ENCODE data around the gene SEMA5A. TPM values are rescaled to one million over a fixed set of nuclear protein-coding genes. Genes with fewer than 3 reads are reported as not detected.

Gene SEMA5A
- total and polyA plus RNA-seq, 7 donors, result 0.24 to 3.9 (median 0.66) TPM

GRCh38 chr5:9284781-9285307 is 261.0 kb downstream of the SEMA5A start:
- Histone ChIP-seq H3K4me3 (no peak overlapping the region), H3K9me3 (no peaks in the 10 kb centered on the region), H3K36me3 (ENCODE audit: insufficient read depth in 1 of 2, low read depth in 1 of 2) (no peaks in the 10 kb centered on the region), H3K27ac (peak overlapping the region; percentile 33), H3K4me1 (no peaks in the 10 kb centered on the region), H3K27me3 (ENCODE audit: insufficient read depth in 3 of 3, low read length in 2 of 3) (no peaks in the 10 kb centered on the region)
- intact Hi-C loops (cut with DNase I), result no loop called here
- 15 to 24% (median 23%) methylated on average over 3 of the region's 3 CpGs for WGBS, 3 donors
- no peak for TF ChIP-seq CTCF (IDR thresholded peaks at IDR 0.05)
- peak in 3 of 4 donors; percentile 30 to 45 (median 38) for ATAC-seq
- no peak for DNase-seq

- Histone ChIP-seq H3K27me3 (ENCODE audit: insufficient read depth in 3 of 3, low read length in 2 of 3) (no peaks in the 10 kb centered on the region), H3K4me3 (no peak overlapping the region), H3K36me3 (ENCODE audit: insufficient read depth in 1 of 2, low read depth in 1 of 2) (no peaks in the 10 kb centered on the region), H3K4me1 (no peaks in the 10 kb centered on the region), H3K9me3 (no peaks in the 10 kb centered on the region), H3K27ac (peak overlapping the region; percentile 33)
- DNase-seq (no peak), ATAC-seq (no peak)
- intact Hi-C loops (cut with DNase I), result no loop called here
- TF ChIP-seq CTCF (IDR thresholded peaks at IDR 0.05), result no peak
- WGBS, 3 donors, result 16 to 50% (median 47%) methylated on average over 1 of the region's 1 CpG
These were observed 261.6 kb downstream of the SEMA5A start for GRCh38 chr5:9284272-9284671.

- Histone ChIP-seq H3K27ac (no peak overlapping the region), H3K36me3 (ENCODE audit: insufficient read depth in 1 of 2, low read depth in 1 of 2) (no peaks in the 10 kb centered on the region), H3K4me1 (no peaks in the 10 kb centered on the region), H3K4me3 (no peak overlapping the region), H3K27me3 (ENCODE audit: insufficient read depth in 3 of 3, low read length in 2 of 3) (no peaks in the 10 kb centered on the region), H3K9me3 (no peaks in the 10 kb centered on the region)
- ATAC-seq, result no peak
- TF ChIP-seq CTCF (IDR thresholded peaks at IDR 0.05), result no peak
- intact Hi-C loops (cut with DNase I), result no loop called here
- DNase-seq, result no peak
- 90 to 100% (median 92%) methylated on average over 1 of the region's 1 CpG for WGBS, 3 donors
These were observed 262.4 kb downstream of the SEMA5A start for GRCh38 chr5:9283473-9283872.

GRCh38 chr5:9283021-9283420 is 262.9 kb downstream of the SEMA5A start:
- no peak for ATAC-seq
- Histone ChIP-seq H3K9me3 (no peaks in the 10 kb centered on the region), H3K36me3 (ENCODE audit: insufficient read depth in 1 of 2, low read depth in 1 of 2) (no peaks in the 10 kb centered on the region), H3K27me3 (ENCODE audit: insufficient read depth in 3 of 3, low read length in 2 of 3) (no peaks in the 10 kb centered on the region), H3K4me1 (no peaks in the 10 kb centered on the region), H3K27ac (no peak overlapping the region), H3K4me3 (no peak overlapping the region)
- intact Hi-C loops (cut with DNase I), result no loop called here
- DNase-seq, result no peak
- WGBS, 3 donors, result 68 to 83% (median 72%) methylated on average over 3 of the region's 3 CpGs
- no peak for TF ChIP-seq CTCF (IDR thresholded peaks at IDR 0.05)

- no peak for TF ChIP-seq CTCF (IDR thresholded peaks at IDR 0.05)
- 88 to 95% (median 92%) methylated on average over 3 of the region's 3 CpGs for WGBS, 3 donors
- intact Hi-C loops (cut with DNase I), result no loop called here
- Histone ChIP-seq H3K27me3 (ENCODE audit: insufficient read depth in 3 of 3, low read length in 2 of 3) (no peaks in the 10 kb centered on the region), H3K9me3 (no peaks in the 10 kb centered on the region), H3K4me1 (no peaks in the 10 kb centered on the region), H3K36me3 (ENCODE audit: insufficient read depth in 1 of 2, low read depth in 1 of 2) (no peaks in the 10 kb centered on the region), H3K4me3 (no peak overlapping the region), H3K27ac (no peak overlapping the region)
- DNase-seq (no peak), ATAC-seq (no peak)
These were observed 263.7 kb downstream of the SEMA5A start for GRCh38 chr5:9282211-9282610.
